ENCODE results near the gene KIRREL3. TPM values are rescaled to one million over a fixed set of nuclear protein-coding genes. Genes with fewer than 3 reads are reported as not detected.
A peak's percentile ranks its signal among the peaks of the same experiment; 100 is the strongest.

KIRREL3 gene
- total RNA-seq, 1 donor, result 0.45 TPM

DNA sequence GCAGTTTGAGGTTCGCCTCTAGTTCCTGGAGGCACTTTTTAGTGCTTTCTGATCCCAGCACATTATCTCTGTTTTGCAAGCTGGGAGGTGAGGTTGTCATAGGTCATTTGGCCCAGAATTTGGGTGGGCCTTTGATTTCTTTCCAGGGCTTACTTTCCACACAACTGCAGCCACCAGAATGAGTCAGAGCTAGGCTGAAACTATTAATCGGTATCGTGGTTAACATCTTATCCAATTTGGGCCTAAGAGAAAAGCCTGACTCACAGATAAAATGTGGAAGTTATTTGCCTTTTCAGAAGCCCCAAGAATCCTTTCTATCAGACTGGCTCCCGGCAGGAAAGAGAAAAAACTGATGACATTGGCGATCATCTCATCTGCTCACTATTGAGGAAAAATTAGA, 166.4 kb downstream of the KIRREL3 start:
- TF ChIP-seq, protein P1, sequence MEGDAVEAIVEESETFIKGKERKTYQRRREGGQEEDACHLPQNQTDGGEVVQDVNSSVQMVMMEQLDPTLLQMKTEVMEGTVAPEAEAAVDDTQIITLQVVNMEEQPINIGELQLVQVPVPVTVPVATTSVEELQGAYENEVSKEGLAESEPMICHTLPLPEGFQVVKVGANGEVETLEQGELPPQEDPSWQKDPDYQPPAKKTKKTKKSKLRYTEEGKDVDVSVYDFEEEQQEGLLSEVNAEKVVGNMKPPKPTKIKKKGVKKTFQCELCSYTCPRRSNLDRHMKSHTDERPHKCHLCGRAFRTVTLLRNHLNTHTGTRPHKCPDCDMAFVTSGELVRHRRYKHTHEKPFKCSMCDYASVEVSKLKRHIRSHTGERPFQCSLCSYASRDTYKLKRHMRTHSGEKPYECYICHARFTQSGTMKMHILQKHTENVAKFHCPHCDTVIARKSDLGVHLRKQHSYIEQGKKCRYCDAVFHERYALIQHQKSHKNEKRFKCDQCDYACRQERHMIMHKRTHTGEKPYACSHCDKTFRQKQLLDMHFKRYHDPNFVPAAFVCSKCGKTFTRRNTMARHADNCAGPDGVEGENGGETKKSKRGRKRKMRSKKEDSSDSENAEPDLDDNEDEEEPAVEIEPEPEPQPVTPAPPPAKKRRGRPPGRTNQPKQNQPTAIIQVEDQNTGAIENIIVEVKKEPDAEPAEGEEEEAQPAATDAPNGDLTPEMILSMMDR (IDR thresholded peaks at IDR 0.05; ENCODE audit: insufficient read depth, low read length), result no peak
- peak; percentile 90 for DNase-seq (ENCODE audit: low read depth)

DNA sequence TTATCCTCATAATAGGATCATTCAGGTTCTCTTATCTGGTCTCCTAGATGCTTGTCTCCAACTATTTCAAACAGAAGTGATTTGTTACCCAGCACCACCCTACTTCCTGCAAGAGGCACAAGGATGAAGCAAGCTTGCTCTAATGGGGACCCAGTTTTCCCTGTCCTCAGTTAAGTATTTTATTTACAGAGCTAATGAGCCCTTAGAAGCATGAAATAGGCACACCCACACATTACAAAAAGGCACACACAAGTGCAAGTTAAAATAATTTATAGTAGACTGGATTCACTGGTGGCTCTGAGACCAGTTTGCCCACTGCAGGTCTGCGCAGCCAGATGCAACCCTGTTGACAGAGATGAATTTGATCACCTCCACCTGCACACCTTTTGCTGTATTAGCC, 167.5 kb downstream of the KIRREL3 start:
- DNase-seq (ENCODE audit: low read depth), result no peak
- TF ChIP-seq, protein P1 (IDR thresholded peaks at IDR 0.05; ENCODE audit: insufficient read depth, low read length), result no peak
- no peak overlapping the region for H3K4me3 ChIP-seq (ENCODE audit: low read depth, low read length)

More for the DNA sequence above, 166.4 kb downstream of the KIRREL3 start:
- H3K4me3 ChIP-seq (ENCODE audit: low read depth, low read length), result no peak overlapping the region

DNA sequence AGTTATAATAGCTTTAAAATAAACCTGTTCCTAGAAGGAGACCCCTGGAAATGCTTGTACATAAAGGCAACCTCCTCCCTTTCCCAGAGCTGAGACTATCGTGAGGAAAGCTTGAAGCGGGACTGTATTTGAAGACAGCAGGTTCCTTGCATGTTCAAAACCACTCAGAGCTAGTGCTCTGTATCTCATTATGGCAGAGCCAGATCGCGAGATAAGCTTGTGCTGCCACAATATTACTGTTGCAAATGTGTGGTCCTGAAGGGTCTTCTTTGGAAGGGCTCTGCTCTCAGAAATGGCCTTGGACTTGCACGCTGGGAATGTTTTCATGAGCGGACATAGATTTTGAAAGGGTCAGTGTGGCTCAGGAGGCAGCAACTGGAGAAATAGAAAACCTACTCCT, 168.2 kb downstream of the KIRREL3 start:
- DNase-seq (ENCODE audit: low read depth), result no peak
- TF ChIP-seq, protein P1 (IDR thresholded peaks at IDR 0.05; ENCODE audit: insufficient read depth, low read length), result no peak
- H3K4me3 ChIP-seq (ENCODE audit: low read depth, low read length), result no peak overlapping the region

DNA sequence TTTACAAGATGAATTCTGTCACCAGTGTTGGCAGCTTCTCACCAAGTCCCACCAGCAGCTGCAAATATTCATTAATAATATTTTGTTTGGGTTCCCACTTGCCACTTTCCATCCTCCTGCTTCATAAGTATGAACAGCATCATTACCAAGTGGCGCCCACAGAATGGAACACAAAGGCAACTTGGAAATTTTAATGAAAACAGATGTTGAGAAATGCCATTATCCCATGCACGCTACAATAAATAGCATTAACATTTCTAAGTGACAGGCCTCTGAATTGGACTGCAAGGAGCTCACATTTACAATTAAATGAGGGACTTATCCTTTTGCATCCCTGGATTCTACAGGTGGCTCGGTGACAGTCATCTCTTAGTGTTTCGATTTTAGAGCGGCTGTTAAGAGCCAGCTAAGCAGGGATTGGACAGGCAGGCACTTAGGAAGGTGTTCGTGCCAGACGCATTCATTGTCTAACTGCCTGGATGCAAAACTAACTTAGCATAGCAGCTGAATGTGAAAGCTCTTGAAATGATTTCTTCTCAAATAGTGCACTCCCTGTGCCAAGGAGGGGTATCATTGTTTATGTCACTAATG, 170.3 kb downstream of the KIRREL3 start:
- TF ChIP-seq, protein P1 (IDR thresholded peaks at IDR 0.05; ENCODE audit: insufficient read depth, low read length), result no peak
- DNase-seq (ENCODE audit: low read depth), result no peak
- no peak overlapping the region for H3K4me3 ChIP-seq (ENCODE audit: low read depth, low read length)

DNA sequence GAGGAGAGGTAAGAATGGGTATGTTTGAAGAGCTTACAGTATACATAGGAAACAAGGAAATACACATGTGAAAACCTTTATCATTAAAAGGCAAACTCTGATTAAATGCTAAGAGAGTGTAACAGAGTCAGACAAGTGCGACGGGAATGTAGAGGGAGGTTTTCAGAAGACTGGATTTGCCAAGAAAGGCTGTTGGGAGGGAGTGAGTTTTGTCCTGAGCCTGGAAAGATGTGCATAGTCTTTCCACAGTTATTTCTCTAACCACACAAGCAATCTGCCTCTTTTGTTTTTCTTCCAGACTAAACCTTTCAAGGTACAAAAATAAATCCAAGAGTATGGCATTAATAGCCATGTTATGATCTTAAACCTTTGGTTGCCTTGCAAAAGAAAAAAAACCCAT, 170.9 kb downstream of the KIRREL3 start:
- no peak overlapping the region for H3K4me3 ChIP-seq (ENCODE audit: low read depth, low read length)
- DNase-seq (ENCODE audit: low read depth), result no peak
- TF ChIP-seq, protein P1 (IDR thresholded peaks at IDR 0.05; ENCODE audit: insufficient read depth, low read length), result no peak

DNA sequence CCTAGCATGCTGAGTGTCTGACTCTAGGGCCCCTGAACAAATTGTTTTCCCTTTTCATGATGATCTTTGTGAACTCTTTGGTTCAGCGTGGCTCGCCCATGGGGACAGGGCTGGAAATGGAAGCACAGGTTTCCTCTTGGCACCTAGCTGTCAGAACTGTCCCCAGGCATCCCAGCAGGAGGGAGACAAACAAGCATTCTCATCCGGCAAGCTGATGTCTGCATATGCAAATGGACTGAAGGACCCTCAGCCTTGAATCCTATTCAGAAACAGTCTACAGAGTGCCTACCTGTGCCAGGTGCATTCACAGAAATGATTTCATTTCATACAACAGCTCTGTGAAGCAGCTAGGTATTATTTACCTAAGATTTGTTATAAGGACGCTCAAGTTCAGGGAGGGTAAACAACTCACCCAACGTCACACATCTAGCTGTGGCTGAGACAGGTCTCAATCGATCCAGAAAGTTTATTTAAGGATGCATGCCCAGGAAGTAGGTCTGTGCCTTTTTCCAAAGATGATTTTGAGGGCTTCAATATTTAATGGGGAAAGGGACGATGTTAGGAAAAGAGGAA, 176.4 kb downstream of the KIRREL3 start:
- no peak for DNase-seq (ENCODE audit: low read depth)
- TF ChIP-seq, protein P1 (IDR thresholded peaks at IDR 0.05; ENCODE audit: insufficient read depth, low read length), result no peak
- no peak overlapping the region for H3K4me3 ChIP-seq (ENCODE audit: low read depth, low read length)

DNA sequence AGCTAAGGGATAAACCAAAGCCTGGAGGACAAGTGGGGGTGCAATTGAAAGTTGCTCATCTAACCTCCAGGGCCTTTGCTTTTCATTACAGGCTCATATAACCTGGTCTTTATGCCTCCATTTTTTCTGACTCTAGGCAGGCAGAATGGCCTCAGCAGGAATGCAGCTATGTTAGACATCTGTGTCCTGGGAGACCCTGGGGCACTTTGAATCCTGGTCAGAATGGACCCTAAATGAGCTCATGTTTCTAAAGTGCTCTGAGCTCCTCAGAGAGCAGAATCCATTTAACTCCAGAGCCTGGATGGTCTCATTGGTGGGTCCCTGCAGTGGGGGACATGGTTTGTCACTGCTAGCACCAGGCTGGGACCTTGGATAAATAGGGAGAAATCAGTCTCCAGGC, 177.3 kb downstream of the KIRREL3 start:
- no peak overlapping the region for H3K4me3 ChIP-seq (ENCODE audit: low read depth, low read length)
- no peak for DNase-seq (ENCODE audit: low read depth)
- TF ChIP-seq, protein P1 (IDR thresholded peaks at IDR 0.05; ENCODE audit: insufficient read depth, low read length), result no peak
